ENCODE data around the gene SORD. TPM values are rescaled to one million over a fixed set of nuclear protein-coding genes. Genes with fewer than 3 reads are reported as not detected.
"Not testable (repeated sequence)": the region's sequence is repeated elsewhere in the genome, so short reads cannot be mapped to it uniquely, and the experiment has no call there.

The SORD gene
- total RNA-seq (2022): 14.7 and 27.7 TPM in 2 replicates
- percentile 58 among the genes with signal in this experiment for Bru-seq, nascent RNA
- percentile 50 among the genes with signal in this experiment for BruChase-seq, experiment 1, labeled RNA remaining after a 6-hour chase
- BruChase-seq, experiment 2, labeled RNA remaining after a 2-hour chase: percentile 45 among the genes with signal in this experiment
- long read RNA-seq, full-length matches to known transcripts: 49 of 56 reads
- long read RNA-seq, partial matches to known transcripts: 2 of 56 reads
- long read RNA-seq, other reads (novel, unspliced or antisense): 5 of 56 reads

DNA sequence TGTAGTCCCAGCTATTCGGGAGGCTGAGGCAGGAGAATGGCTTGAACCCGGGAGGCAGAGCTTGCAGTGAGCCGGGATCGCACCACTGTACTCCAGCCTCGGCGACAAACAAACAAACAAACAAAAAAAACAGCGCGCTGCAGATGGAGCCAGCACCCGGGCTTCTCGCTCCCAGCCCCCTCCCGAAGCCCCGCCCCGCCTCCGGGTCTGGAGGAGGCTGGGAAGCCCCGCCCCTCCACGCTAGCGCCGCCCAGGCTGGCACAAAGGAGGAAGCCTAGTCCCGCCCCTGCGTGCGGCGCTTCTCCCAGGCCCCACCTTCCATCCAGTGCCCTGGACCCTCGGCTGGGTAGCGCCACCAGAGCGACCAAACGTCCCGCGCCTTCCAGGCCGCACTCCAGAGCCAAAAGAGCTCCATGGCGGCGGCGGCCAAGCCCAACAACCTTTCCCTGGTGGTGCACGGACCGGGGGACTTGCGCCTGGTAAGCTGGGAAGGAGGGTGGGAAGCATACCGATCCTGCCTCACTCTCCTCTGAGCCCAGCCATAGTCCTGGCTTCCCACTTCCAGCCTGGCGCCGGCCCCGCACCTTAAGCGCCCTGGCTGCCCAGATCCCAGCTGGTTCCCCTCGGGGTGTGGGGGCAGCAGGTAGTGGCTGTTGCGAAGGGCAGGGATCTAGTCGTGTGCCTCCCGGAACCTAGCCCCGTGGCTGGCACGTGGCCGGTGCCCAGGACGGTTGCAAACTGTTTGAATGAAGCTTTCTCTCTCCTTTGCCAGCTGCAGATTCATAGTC, at the start of gene SORD:
SORD (plus strand) TSS at position 325 of the 788 bp plus-strand sequence; CDS start at position 414, 89 bp downstream.
- peak; percentile 92 for DNase-seq (ENCODE audit: unreplicated experiment)
- H3K36me3 Mint-ChIP-seq (ENCODE audit: insufficient read depth, unreplicated experiment): peaks cover 5% of the 10 kb centered on the region
- H3K4me1 Mint-ChIP-seq (ENCODE audit: insufficient read depth, unreplicated experiment): peaks cover 11% of the 10 kb centered on the region
- H3K27me3 Mint-ChIP-seq (ENCODE audit: insufficient read depth, unreplicated experiment): peaks cover 26% of the 10 kb centered on the region
- ChIA-PET POLR2A (interaction anchor here (0.7 to 1.7 kb wide), 5 partner anchors 36 to 379 kb away, joined by 3 to 5 read pairs (median 3); a partner anchor contains a TSS), CTCF (interaction anchor here (0.5 to 1.3 kb wide), 5 partner anchors 13 to 579 kb away, joined by 3 to 4 read pairs (median 3); no protein-coding TSS in a partner anchor)
- peak within 1 kb of the TSS; percentile 85 for H3K27ac Mint-ChIP-seq (ENCODE audit: low read depth, unreplicated experiment)
- intact Hi-C loops (cut with micrococcal nuclease): no loop called here
- no peaks in the 10 kb centered on the region for H3K9me3 Mint-ChIP-seq (ENCODE audit: unreplicated experiment)
- TF ChIP-seq, protein P1, sequence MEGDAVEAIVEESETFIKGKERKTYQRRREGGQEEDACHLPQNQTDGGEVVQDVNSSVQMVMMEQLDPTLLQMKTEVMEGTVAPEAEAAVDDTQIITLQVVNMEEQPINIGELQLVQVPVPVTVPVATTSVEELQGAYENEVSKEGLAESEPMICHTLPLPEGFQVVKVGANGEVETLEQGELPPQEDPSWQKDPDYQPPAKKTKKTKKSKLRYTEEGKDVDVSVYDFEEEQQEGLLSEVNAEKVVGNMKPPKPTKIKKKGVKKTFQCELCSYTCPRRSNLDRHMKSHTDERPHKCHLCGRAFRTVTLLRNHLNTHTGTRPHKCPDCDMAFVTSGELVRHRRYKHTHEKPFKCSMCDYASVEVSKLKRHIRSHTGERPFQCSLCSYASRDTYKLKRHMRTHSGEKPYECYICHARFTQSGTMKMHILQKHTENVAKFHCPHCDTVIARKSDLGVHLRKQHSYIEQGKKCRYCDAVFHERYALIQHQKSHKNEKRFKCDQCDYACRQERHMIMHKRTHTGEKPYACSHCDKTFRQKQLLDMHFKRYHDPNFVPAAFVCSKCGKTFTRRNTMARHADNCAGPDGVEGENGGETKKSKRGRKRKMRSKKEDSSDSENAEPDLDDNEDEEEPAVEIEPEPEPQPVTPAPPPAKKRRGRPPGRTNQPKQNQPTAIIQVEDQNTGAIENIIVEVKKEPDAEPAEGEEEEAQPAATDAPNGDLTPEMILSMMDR (IDR thresholded peaks at IDR 0.05; ENCODE audit: unreplicated experiment): no peak
- no TSS peak for BruUV-seq (replicated peaks)
- peak within 1 kb of the TSS; percentile 87 for H3K4me3 Mint-ChIP-seq (ENCODE audit: unreplicated experiment)

DNA sequence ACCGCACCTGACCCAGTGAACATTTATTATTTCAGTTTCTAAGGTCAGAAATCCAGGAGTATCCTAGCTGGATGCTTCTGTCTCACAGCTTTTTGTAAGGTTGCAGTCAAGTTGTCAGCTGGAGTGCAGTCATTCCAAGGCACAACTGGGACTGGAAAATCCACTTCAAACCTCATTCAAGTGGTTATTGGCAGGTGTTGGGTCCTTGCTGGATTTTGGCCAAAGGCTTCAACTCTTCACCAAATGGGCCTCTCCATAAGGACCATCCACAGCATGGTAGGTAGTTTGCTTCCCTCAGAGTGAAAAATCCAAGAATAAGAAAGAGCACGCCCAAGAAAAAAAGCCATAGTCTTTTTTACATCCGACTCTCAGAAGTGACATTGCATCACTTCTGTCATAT, 46.8 kb upstream of the SORD start:
- H3K4me3 Mint-ChIP-seq (ENCODE audit: unreplicated experiment); CTCF ChIA-PET; BruUV-seq (replicated peaks); H3K4me1 Mint-ChIP-seq (ENCODE audit: insufficient read depth, unreplicated experiment); POLR2A ChIA-PET; DNase-seq (ENCODE audit: unreplicated experiment); H3K36me3 Mint-ChIP-seq (ENCODE audit: insufficient read depth, unreplicated experiment); intact Hi-C loops (cut with micrococcal nuclease); H3K9me3 Mint-ChIP-seq (ENCODE audit: unreplicated experiment); H3K27ac Mint-ChIP-seq (ENCODE audit: low read depth, unreplicated experiment): not testable (repeated sequence)
- peaks cover 11% of the 10 kb centered on the region for H3K27me3 Mint-ChIP-seq (ENCODE audit: insufficient read depth, unreplicated experiment)

DNA sequence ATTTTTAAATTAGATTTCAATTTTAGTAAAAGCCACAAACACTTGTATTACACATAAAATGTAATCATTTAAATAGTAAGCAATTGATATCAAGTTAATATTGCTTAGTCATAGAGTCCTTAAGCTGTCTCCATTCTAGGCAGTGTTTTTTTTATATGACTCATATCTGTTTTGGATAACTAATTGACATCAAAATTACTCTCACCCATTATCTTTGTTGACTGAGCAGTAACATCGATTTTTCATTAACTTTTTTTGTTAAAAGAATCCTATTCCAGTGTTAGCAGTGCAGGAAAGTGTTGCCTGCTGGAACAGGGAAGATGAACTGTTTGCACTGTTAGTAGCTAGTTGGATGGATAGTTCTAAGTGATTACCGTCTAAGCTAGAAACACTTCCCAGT, 45.2 kb upstream of the SORD start:
- H3K27me3 Mint-ChIP-seq (ENCODE audit: insufficient read depth, unreplicated experiment): peaks cover 11% of the 10 kb centered on the region
- POLR2A ChIA-PET; DNase-seq (ENCODE audit: unreplicated experiment); H3K4me1 Mint-ChIP-seq (ENCODE audit: insufficient read depth, unreplicated experiment); H3K27ac Mint-ChIP-seq (ENCODE audit: low read depth, unreplicated experiment); BruUV-seq (replicated peaks); H3K9me3 Mint-ChIP-seq (ENCODE audit: unreplicated experiment); CTCF ChIA-PET; H3K36me3 Mint-ChIP-seq (ENCODE audit: insufficient read depth, unreplicated experiment); H3K4me3 Mint-ChIP-seq (ENCODE audit: unreplicated experiment); intact Hi-C loops (cut with micrococcal nuclease): not testable (repeated sequence)

- CTCF ChIA-PET: interaction anchor here (0.6 to 0.8 kb wide), 2 partner anchors 10 to 81 kb away, joined by 3 read pairs; no protein-coding TSS in a partner anchor
- H3K36me3 Mint-ChIP-seq (ENCODE audit: insufficient read depth, unreplicated experiment); H3K9me3 Mint-ChIP-seq (ENCODE audit: unreplicated experiment); H3K27ac Mint-ChIP-seq (ENCODE audit: low read depth, unreplicated experiment); H3K4me1 Mint-ChIP-seq (ENCODE audit: insufficient read depth, unreplicated experiment); BruUV-seq (replicated peaks); H3K4me3 Mint-ChIP-seq (ENCODE audit: unreplicated experiment); intact Hi-C loops (cut with micrococcal nuclease); POLR2A ChIA-PET; DNase-seq (ENCODE audit: unreplicated experiment): not testable (repeated sequence)
- peaks cover 11% of the 10 kb centered on the region for H3K27me3 Mint-ChIP-seq (ENCODE audit: insufficient read depth, unreplicated experiment)
These were observed 43.2 kb upstream of the SORD start for GRCh38 chr15:44979617-44980339.

DNA sequence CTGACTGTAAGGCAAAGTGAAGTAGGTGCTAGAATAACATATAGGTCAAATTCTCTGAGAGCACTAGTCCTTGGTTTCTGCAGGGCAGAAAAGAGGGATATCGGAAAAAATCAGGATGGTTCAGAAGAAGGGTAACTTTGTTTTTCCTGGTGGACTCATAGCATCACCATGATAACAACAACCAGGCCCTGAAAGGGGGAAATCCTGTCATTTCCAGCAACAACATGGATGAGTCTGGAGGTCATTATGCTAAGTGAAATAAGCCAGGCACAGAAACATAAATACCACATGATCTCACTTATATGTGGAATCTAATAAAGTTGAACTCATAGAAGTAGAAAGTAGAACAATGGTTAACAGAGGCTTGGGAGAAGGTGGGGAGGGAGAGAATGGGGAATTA, 38.9 kb upstream of the SORD start:
- H3K4me1 Mint-ChIP-seq (ENCODE audit: insufficient read depth, unreplicated experiment); H3K27ac Mint-ChIP-seq (ENCODE audit: low read depth, unreplicated experiment): not testable (repeated sequence)

DNA sequence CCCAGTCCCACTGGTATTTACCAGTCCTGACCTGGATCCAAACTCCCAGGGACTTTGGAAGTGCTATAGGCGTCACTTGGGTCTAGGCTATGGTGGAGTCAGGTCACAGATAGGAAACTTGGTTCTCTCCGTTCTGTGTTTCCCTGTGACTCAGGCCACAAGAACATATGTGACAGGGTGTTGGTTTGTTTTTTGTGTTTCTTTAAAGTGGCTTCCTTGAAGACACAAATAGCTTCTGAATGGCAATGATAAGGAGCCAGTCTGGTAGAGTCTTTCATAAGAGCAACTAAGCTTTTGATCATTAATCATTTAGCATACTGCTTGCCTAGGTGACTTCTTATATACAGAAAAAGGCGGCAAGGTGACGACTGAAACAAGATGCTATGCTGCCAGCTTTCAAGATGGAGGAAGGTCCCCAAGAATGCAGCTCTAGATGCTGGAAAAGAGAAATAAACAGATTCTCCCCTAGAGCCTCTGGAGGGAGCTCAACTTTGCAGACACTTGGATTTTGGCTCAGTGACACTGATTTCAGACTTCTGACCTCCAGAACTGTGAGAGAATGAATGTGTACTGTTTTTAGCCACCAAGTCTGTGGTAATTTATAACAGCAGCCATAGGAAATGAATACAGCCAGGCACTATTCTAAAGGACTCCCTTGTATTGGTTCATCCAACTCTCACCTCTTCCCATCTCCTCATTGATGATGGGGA, 36.5 kb upstream of the SORD start:
- BruUV-seq (replicated peaks); H3K9me3 Mint-ChIP-seq (ENCODE audit: unreplicated experiment); DNase-seq (ENCODE audit: unreplicated experiment); H3K36me3 Mint-ChIP-seq (ENCODE audit: insufficient read depth, unreplicated experiment); H3K4me1 Mint-ChIP-seq (ENCODE audit: insufficient read depth, unreplicated experiment); CTCF ChIA-PET; H3K4me3 Mint-ChIP-seq (ENCODE audit: unreplicated experiment); H3K27ac Mint-ChIP-seq (ENCODE audit: low read depth, unreplicated experiment); H3K27me3 Mint-ChIP-seq (ENCODE audit: insufficient read depth, unreplicated experiment); intact Hi-C loops (cut with micrococcal nuclease): not testable (repeated sequence)
- POLR2A ChIA-PET: interaction anchor here (0.6 to 1.5 kb wide), 2 partner anchors 10 to 37 kb away, joined by 3 to 5 read pairs; no protein-coding TSS in a partner anchor

More for the DNA sequence above, 38.9 kb upstream of the SORD start:
- intact Hi-C loops (cut with micrococcal nuclease); POLR2A ChIA-PET; DNase-seq (ENCODE audit: unreplicated experiment); H3K36me3 Mint-ChIP-seq (ENCODE audit: insufficient read depth, unreplicated experiment); H3K4me3 Mint-ChIP-seq (ENCODE audit: unreplicated experiment); H3K9me3 Mint-ChIP-seq (ENCODE audit: unreplicated experiment); BruUV-seq (replicated peaks); CTCF ChIA-PET; H3K27me3 Mint-ChIP-seq (ENCODE audit: insufficient read depth, unreplicated experiment): not testable (repeated sequence)

- CTCF ChIA-PET; H3K27ac Mint-ChIP-seq (ENCODE audit: low read depth, unreplicated experiment); BruUV-seq (replicated peaks); H3K4me1 Mint-ChIP-seq (ENCODE audit: insufficient read depth, unreplicated experiment); H3K36me3 Mint-ChIP-seq (ENCODE audit: insufficient read depth, unreplicated experiment); intact Hi-C loops (cut with micrococcal nuclease); H3K9me3 Mint-ChIP-seq (ENCODE audit: unreplicated experiment); H3K4me3 Mint-ChIP-seq (ENCODE audit: unreplicated experiment); DNase-seq (ENCODE audit: unreplicated experiment); POLR2A ChIA-PET: not testable (repeated sequence)
- peaks cover 20% of the 10 kb centered on the region for H3K27me3 Mint-ChIP-seq (ENCODE audit: insufficient read depth, unreplicated experiment)
These were observed 35.3 kb upstream of the SORD start for GRCh38 chr15:44987711-44988110.

Measured in MCF 10A (cell line).